Measurements from ENCODE around the gene ATP8B4.
"Not testable (repeated sequence)": the region's sequence is repeated elsewhere in the genome, so short reads cannot be mapped to it uniquely, and the experiment has no call there.

Gene ATP8B4, protein sequence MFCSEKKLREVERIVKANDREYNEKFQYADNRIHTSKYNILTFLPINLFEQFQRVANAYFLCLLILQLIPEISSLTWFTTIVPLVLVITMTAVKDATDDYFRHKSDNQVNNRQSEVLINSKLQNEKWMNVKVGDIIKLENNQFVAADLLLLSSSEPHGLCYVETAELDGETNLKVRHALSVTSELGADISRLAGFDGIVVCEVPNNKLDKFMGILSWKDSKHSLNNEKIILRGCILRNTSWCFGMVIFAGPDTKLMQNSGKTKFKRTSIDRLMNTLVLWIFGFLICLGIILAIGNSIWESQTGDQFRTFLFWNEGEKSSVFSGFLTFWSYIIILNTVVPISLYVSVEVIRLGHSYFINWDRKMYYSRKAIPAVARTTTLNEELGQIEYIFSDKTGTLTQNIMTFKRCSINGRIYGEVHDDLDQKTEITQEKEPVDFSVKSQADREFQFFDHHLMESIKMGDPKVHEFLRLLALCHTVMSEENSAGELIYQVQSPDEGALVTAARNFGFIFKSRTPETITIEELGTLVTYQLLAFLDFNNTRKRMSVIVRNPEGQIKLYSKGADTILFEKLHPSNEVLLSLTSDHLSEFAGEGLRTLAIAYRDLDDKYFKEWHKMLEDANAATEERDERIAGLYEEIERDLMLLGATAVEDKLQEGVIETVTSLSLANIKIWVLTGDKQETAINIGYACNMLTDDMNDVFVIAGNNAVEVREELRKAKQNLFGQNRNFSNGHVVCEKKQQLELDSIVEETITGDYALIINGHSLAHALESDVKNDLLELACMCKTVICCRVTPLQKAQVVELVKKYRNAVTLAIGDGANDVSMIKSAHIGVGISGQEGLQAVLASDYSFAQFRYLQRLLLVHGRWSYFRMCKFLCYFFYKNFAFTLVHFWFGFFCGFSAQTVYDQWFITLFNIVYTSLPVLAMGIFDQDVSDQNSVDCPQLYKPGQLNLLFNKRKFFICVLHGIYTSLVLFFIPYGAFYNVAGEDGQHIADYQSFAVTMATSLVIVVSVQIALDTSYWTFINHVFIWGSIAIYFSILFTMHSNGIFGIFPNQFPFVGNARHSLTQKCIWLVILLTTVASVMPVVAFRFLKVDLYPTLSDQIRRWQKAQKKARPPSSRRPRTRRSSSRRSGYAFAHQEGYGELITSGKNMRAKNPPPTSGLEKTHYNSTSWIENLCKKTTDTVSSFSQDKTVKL
- total RNA-seq, result 16.9 to 312 (median 138) reads per million in 17 experiments

DNA sequence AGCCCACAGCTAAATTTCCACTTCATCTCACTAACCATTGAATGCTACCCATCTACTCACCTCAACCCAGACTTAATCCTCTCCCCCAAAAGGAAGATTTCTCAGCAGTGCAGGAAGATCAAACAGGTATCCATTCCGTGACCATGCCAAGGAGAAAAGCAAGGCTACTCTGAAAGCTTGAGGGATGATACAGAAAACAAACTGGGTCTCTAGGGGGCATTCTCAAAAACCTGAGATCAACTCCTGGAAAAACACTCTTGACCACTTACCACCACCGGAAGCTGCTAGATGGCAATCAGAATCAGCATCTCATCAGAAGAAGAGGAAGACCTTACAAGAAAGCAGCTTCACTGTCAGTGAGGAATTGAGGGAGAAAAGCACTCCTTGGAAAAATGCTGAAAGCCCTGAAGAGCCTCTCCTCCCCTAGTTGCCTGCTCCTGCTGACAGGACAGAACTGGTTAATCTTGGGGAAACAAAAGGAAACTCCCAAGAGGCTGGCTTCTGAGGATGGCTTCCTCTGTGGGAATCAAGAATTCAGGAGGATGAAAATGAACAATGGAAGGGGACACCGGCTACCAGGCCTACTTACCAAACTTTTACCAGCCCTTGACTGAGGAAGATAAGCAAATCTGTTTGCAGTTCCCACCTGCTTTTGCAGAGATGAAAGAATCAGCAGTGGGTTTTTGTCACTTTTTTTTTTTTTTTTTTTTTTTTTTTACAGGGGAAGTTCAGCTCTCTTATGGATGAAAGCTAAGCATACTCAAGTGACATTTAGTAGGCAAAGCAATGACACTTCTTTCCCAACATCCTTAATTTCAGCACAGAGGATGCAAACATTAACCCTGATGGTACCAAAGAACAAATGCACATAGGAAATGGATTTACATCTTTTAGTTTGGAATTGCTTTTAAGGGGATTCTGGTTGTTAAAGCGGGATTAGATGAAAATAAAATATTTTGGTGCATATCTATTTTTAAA, at the start of gene ATP8B4:
TSS of gene ATP8B4 (minus strand) at position 171 of the 978 bp plus-strand sequence. CDS start 12,267 bp downstream, outside the sequence.
- DNase-seq, result peak in 3 of 4 experiments; percentile 40 to 71 (median 70)

DNA sequence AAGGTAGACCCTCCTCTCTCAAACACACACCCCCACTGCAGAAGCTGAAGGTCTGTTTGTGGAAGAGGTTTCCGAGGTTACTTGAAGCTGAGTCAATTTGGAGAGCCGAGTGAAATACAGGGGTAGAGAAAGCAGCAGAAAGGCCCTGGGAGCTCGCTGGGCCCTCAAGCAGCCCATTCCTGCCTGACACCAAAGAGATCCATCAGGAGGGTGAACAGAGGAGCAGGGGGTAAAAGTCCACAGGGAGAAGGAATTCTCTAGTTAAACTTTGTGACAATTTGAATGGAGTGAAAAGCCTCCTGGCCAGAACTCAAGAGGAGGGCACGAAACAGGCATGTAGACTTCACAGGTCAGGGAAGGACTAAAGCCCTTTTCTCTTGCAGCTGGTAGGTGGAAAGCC, 49.3 kb upstream of the ATP8B4 start:
- DNase-seq, result no peak

DNA sequence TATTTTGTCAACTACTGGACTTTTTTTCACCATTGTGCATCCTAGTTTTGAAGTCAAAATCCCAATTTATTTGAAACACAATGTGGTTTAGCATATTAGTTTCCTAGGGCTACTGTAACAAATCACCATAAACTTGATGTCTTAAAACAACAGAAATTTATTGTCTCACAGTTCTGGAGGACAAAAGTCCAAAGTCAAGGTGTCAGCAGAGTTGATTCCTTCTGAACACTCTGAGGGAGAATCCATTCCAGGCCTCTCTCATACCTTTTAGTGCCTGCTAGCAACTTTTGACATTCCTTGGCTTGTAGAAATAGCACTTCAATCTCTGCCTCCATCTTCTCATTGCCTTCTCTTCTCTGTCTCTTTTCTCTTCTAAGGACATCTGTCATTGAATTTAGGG, 48.1 kb upstream of the ATP8B4 start:
- no peak for DNase-seq

DNA sequence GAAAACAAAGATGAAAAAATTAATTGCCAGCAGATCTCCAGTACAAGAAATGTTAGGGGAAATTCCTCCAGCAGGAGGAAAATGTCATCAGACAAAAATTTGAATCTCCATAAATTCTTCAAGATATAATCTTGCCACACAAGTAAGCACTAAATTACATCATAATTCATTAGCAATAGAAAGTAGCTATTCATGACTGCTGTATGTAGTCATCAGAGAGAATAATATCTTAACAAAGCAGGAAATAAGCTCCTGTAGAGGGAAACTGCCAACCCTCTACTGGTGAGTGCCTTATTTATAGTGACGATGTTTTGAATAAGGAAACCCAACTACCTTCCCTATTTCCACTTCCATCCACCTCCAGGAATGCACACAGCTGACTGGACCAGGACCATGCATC, 47.2 kb upstream of the ATP8B4 start:
- peak in 3 of 4 experiments; percentile 23 to 46 (median 32) for DNase-seq

DNA sequence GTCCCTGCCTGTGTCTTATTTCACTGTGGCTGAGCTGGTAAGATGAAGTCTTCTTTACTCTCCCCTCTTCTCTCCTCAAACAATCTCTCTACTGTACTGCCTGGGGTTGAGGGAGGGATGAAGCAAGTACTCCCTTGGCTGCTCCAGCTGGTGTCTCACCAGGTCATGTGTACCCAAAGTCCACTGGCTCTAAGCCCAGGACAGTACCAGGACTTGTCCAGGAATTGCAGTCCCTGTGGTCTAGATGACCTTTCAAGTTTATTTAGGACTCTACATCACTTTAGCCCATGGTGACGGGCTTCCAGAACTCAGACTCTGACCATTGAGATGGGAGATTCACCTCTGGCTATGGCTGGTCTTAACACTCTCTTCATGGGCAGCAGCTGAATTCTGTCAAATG, 45.4 kb upstream of the ATP8B4 start:
- DNase-seq, result no peak

DNA sequence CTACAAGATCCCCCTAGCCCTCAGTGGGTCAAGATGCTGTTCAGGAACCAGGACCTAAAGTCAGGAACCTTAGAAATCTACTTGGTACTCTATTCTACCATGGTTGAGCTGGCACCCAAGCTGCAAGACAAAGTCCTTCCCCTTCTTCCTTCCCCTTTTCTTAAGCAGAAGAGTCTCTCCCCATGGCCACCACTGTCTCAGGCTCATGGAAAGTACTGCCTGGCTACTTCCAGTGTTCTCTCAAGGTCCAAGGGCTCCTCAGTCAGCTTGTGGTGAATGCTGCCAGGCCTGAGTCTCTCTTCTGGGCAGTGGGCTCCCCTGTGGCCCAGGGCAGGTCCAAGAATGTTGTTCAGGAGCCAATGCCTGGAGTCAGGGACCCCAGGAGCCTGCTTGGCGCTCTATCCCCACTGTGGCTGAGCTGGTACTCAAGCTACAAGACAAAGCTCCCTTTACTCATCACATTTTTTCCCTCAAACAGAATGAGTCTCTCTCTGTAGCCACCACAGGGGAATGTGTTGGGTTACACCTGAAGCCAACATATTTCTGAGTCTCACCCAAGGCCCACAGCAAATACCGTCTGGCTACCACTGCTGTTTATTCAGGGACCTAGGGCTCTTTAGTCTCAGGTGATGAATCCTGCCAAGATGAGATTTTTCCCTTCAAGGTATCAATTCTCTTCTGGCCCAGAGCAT, 44.8 kb upstream of the ATP8B4 start:
- DNase-seq, result peak; percentile 48 to 71 (median 66)

DNA sequence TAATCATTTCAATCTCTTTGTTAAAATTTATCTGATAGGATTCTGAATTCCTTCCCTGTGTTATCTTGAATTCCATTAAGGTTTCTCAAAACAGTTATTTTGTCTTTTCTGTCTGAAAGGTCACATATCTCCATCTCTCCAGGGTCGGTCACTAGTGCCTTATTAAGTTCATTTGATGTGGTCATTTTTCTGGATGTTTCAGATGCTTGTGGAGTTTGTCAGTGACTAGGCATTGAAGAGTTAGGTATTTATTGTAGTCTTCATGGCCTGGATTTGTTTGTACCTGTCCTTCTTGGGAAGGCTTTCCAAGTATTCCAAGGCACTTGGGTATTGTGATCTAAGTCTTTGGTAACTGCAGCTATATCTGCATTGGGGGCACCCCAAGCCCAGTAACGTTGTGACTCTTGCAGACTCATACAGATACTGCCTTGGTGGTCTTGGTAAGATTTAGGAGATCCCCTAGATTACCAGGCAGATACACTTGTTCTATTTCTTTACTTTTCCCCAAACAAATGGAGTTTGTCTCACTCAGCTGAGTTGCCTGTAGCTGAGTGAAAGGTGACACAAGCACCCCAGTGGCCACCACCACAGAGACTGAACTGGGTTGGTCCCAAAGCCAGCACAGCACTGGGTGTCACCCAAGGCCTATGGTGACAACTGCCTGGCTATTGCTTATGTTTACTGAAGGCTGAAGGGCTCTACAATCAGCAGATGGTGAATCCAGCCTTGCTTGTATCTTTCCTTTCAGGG, 44.1 kb upstream of the ATP8B4 start:
- DNase-seq, result no peak

DNA sequence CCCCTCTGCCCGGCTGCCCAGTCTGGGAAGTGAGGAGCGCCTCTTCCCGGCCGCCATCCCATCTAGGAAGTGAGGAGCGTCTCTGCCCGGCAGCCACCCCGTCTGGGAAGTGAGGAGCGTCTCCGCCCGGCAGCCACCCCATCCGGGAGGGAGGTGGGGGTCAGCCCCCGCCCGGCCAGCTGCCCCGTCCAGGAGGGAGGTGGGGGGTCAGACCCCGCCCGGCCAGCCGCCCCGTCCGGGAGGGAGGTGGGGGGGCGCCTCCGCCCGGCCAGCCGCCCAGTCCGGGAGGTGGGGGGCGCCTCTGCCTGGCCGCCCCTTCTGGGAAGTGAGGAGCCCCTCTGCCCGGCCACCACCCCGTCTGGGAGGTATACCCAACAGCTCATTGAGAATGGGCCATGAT, 39.2 kb upstream of the ATP8B4 start:
- not testable (repeated sequence) for DNase-seq

DNA sequence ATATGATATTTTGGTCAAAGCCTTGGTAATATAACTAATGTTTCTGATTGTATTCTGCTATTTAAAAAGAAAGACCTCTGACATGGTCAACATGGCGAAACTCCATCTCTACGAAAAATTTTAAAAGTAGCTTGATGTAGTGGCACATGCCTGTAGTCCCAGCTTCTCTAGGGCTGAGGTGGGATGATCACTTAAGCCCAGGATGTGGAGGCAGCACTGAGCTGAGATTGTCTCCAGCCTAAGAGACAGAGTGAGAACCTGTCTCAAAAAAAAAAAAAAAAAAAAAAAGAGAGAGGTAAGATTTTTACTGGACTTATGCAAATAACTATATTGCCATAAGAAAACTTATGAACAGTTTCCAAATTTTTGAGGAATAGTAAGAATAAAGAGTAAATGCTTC, 32.4 kb upstream of the ATP8B4 start:
- no peak for DNase-seq

DNA sequence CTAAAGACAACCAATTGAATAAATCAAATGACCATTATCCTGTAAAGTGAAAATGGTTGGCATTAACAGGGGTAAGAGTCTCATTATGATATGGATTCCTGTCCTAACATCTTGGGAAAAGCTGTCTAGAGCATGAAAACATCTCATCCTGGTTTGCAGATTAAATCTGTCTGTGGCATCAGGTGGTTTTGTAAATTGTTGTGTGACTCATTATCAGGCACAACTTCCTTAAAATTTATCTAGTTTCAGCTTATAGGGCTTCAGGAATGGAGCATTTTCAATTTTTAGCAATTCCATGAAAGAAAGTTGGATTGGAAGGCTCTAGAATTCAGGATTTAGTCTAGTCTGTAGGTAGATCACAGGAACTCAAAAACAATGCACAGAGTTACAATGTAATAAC, 31.8 kb upstream of the ATP8B4 start:
- no peak for DNase-seq

DNA sequence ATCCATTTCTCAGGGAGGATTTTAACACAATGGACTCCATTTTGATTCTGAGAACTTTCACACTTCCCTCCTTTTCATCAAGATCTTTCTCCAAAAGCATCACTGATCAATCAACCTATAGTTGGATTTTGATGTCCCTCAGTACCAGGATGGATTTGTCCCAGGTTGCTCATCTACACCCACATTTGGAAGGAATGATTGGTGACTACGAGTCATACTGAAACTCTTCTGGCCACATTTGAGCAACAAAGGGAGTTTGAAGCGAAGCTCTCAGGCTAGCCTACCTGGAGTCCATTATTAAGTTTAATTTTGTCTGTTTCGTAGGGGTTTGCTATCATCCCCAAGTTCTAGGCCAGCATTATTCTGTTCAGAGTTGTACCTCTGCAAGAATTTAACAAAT, 31.3 kb upstream of the ATP8B4 start:
- DNase-seq, result no peak

DNA sequence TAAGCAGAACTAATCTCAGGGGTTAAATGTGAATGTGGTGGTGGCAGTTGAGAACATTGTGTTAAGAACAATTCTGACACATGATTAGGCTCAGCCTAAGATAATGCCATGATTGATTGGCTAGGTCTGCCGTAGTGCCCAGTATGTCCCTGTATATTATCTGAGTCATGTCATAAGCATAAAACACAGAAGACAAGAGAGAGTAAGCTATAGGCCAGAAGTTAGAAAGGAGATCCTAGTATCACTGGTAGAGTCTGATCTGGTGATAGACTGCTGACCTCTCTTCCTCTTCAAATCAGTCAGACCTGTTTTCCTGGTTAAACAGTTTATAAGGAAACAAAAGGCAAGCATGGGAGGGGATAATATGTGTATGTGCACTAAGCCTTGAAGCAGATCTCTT, 30.1 kb upstream of the ATP8B4 start:
- no peak for DNase-seq

DNA sequence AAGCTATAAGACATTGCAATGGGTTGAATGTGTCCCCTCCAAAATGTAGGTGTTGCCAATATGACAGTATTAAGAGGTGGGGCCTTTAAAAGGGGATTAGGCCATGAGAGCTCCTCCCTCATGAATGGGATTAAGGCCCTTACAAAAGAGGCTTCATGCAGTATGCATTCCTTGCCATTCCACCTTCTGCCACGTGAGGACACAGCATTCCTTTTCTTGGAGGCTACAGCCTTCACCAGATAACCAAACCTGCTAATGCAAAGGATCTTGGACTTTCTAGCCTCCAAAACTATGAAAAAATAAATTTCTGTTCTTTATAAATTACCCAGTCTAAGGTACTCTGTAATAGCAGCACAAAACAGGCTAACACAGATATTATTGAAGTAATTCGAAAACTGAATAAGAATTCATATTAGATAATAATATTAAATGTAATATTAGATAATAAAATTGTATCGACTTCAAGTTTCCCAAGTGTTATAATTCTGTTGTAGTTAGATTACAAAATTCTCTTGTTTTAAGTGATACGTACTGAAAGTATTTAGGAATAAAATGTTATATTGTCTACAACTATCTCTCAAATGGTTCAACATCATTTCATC, 29.4 kb upstream of the ATP8B4 start:
- no peak for DNase-seq

DNA sequence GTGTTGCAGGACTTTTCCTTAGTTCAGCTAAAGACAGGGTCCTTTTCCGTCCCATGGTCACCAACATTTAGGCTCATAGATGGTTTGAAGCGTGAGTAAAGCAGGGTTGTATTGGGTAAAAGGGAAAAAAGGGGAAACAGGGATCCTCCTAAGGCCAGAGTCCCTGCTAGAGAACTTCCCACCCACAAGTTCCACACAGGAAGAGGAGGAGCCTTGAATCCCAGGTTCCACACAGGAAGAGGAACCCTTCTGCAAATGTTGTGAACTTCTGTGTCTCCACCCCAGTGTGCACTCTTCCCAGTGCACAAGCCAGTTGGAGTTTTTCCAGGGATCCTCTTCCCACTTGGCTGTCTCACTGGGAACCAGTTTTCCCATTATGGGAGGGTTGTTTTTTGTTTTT, 27.6 kb upstream of the ATP8B4 start:
- DNase-seq, result peak; percentile 51 to 78 (median 74)

DNA sequence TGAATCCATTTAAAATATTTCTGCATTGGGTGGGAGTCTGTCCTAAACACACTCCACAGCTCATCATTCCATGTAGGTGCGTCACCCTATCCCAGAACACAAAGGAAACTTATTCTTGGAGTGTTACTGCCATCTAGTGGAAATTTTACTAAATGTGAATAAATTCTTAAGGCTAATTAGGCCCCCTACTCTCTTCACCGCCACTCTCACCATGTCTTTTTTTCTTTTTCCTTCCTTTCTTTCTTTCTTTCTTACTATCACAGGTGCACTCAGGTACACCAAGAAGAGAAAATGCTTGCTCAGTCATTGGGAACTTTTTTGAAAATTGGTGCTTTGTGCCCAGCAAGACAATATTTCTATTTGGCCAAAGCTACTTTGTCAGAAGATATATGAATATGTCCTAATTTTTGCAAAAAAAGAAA, 26.4 kb upstream of the ATP8B4 start:
- DNase-seq, result peak; percentile 22 to 85 (median 52)

DNA sequence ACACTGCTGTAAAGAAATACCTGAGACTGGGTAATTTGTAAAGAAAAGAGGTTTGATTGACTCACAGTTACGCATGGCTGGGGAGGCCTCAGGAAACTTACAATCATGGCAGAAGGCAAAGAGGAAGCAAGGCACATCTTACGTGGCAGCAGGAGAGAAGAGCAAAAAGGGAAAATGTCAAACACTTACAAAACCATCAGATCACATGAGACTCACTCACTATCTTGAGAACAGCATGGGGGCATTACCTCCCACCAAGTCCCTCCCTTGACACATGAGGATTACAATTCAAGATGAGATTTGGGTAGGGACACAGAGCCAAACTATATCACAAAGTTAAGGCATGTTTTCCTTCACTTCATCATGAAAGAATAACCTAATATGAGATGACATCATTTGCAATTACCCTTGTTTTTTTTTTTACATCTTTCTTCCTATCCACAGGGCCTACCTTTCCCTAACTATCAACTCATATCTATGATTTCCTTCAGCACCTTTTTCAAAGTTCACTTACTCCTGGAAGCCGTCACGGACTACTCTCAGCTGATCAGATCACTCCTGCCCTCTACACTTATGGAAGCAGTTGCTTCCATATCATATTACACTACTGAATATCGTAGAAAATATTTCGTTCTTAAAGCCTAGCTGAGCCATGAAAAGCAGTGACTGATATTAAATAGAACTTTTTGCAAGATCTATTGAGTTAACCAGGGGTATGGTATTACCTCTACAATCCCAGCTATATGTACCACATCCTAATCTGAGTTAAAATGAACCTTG, 25.5 kb upstream of the ATP8B4 start:
- peak in 2 of 4 experiments; percentile 20 to 48 for DNase-seq

DNA sequence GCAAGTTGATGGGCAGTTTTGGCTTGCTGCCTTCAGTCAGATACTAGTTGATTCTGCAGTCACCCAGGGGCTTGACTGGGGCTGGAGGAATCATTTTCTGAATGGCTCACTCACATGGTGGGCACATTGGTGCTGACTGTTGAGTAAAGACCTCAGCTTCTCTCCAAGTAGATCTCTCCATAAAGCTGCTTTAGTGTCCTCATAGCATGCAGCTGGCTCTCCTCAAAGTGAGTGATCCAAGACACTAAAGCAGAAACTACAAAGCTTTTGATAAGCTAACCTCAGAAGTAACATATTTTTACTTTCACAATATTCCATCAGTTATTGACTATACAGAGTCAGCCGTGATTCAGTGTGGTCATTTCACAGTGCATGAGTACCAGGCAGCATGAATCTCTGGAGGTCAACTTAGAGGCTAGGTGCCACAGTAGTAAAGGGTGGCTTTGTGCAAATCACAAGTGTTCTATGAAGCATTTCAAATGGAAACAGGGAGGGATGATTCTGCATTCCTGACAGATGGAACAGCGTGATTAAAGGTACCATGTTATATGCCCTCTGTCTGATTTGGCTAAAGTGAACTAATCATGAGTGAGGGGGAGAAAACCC, 24.3 kb upstream of the ATP8B4 start:
- DNase-seq, result no peak

DNA sequence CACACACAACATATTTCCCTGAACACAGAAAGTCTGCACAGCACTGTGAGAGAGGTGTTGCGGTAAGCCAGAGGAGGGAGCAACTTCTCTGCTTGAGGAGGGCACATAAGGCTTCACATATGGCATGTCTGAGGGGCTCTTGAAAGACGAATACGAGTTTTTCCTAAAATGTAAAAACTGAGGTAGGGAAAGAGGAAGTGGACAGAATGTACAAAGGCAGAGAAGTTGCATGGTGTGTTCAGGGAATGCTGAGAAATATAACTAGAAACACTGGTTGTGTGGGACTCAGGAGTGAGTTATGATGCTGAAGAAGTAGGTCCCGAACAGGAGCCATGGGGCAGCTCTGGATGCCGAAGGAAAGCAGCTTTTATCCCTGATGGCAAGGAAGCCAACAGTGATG, 22.8 kb upstream of the ATP8B4 start:
- no peak for DNase-seq

Data from suppressor macrophage (primary cell).